Measurements from ENCODE around the gene ERAS.
"Not testable (repeated sequence)": the region's sequence is repeated elsewhere in the genome, so short reads cannot be mapped to it uniquely, and the experiment has no call there.

The ERAS gene

GRCh38 chrX:48854121-48854804 is 27.9 kb downstream of the ERAS start:
- H3K23ac ChIP-seq (ENCODE audit: low read length), result not testable (repeated sequence)

GRCh38 chrX:48854898-48855297 is 28.6 kb downstream of the ERAS start:
- Histone ChIP-seq H3K27me3 (ENCODE audit: insufficient read depth, low read length, poor library complexity) (no peaks in the 10 kb centered on the region), H3K4ac (ENCODE audit: low read depth, low read length) (no peak overlapping the region), H3K27ac (ENCODE audit: low read depth, low read length) (no peak overlapping the region), H4K5ac (ENCODE audit: low read length) (no peak overlapping the region), H3K56ac (ENCODE audit: low read length) (no peak overlapping the region), H2BK5ac (ENCODE audit: low read length) (no peak overlapping the region), H3K4me1 (ENCODE audit: control insufficient read depth, low read depth, low read length) (no peaks in the 10 kb centered on the region), H3K4me2 (ENCODE audit: low read length) (no peak overlapping the region), H4K8ac (ENCODE audit: low read depth, low read length) (no peak overlapping the region), H2AK5ac (ENCODE audit: low read length) (no peak overlapping the region), H3K36me3 (ENCODE audit: control insufficient read depth, insufficient read depth, low read length) (no peaks in the 10 kb centered on the region), H3K79me2 (ENCODE audit: control insufficient read depth, insufficient read depth, low read length) (no peaks in the 10 kb centered on the region), H2BK120ac (ENCODE audit: low read depth, low read length) (no peak overlapping the region), H3K18ac (ENCODE audit: low read length) (no peak overlapping the region), H2BK15ac (replicated peaks; ENCODE audit: low read depth) (no peak overlapping the region), H3K79me1 (ENCODE audit: low read length) (no peaks in the 10 kb centered on the region), H3K9ac (ENCODE audit: low read length) (no peak overlapping the region), H3K4me3 (ENCODE audit: low read length) (no peak overlapping the region), H3K23ac (ENCODE audit: low read length) (no peak overlapping the region)
- WGBS (ENCODE audit: extremely low coverage, insufficient coverage, low lambda C conversion rate), result no CpG with 5 or more reads among the region's 5 CpGs
- peak; percentile 55 for DNase-seq

More at GRCh38 chrX:48854121-48854804, 27.9 kb downstream of the ERAS start:
- H2AK5ac ChIP-seq (ENCODE audit: low read length); H3K79me1 ChIP-seq (ENCODE audit: low read length); H3K27me3 ChIP-seq (ENCODE audit: insufficient read depth, low read length, poor library complexity); H3K27ac ChIP-seq (ENCODE audit: low read depth, low read length); H3K36me3 ChIP-seq (ENCODE audit: control insufficient read depth, insufficient read depth, low read length); DNase-seq; H3K4me1 ChIP-seq (ENCODE audit: control insufficient read depth, low read depth, low read length); H3K4me3 ChIP-seq (ENCODE audit: low read length); H3K4ac ChIP-seq (ENCODE audit: low read depth, low read length); H2BK120ac ChIP-seq (ENCODE audit: low read depth, low read length); H3K4me2 ChIP-seq (ENCODE audit: low read length); H4K8ac ChIP-seq (ENCODE audit: low read depth, low read length); H3K79me2 ChIP-seq (ENCODE audit: control insufficient read depth, insufficient read depth, low read length); H3K9ac ChIP-seq (ENCODE audit: low read length); H3K18ac ChIP-seq (ENCODE audit: low read length); H4K5ac ChIP-seq (ENCODE audit: low read length); H2BK15ac ChIP-seq (replicated peaks; ENCODE audit: low read depth); H3K56ac ChIP-seq (ENCODE audit: low read length); H2BK5ac ChIP-seq (ENCODE audit: low read length): not testable (repeated sequence)
- no CpG with 5 or more reads among the region's 12 CpGs for WGBS (ENCODE audit: extremely low coverage, insufficient coverage, low lambda C conversion rate)

- Histone ChIP-seq H3K4me2 (ENCODE audit: low read length) (no peak overlapping the region), H3K56ac (ENCODE audit: low read length) (no peak overlapping the region), H3K4me1 (ENCODE audit: control insufficient read depth, low read depth, low read length) (no peaks in the 10 kb centered on the region), H3K27me3 (ENCODE audit: insufficient read depth, low read length, poor library complexity) (no peaks in the 10 kb centered on the region), H3K4me3 (ENCODE audit: low read length) (no peak overlapping the region), H4K5ac (ENCODE audit: low read length) (no peak overlapping the region), H2AK5ac (ENCODE audit: low read length) (no peak overlapping the region), H3K9ac (ENCODE audit: low read length) (no peak overlapping the region), H3K79me1 (ENCODE audit: low read length) (no peaks in the 10 kb centered on the region), H3K4ac (ENCODE audit: low read depth, low read length) (no peak overlapping the region), H4K8ac (ENCODE audit: low read depth, low read length) (no peak overlapping the region), H3K18ac (ENCODE audit: low read length) (no peak overlapping the region), H2BK5ac (ENCODE audit: low read length) (no peak overlapping the region), H2BK120ac (ENCODE audit: low read depth, low read length) (no peak overlapping the region), H3K23ac (ENCODE audit: low read length) (no peak overlapping the region), H3K27ac (ENCODE audit: low read depth, low read length) (no peak overlapping the region), H2BK15ac (replicated peaks; ENCODE audit: low read depth) (no peak overlapping the region), H3K79me2 (ENCODE audit: control insufficient read depth, insufficient read depth, low read length) (no peaks in the 10 kb centered on the region), H3K36me3 (ENCODE audit: control insufficient read depth, insufficient read depth, low read length) (no peaks in the 10 kb centered on the region)
- WGBS (ENCODE audit: extremely low coverage, insufficient coverage, low lambda C conversion rate), result no CpG with 5 or more reads among the region's 4 CpGs
- DNase-seq, result no peak
Measured at GRCh38 chrX:48864210-48864609, 37.9 kb downstream of the ERAS start.

- not testable (repeated sequence) for H3K4me2 ChIP-seq (ENCODE audit: low read length); H2BK120ac ChIP-seq (ENCODE audit: low read depth, low read length); H2AK5ac ChIP-seq (ENCODE audit: low read length); H3K18ac ChIP-seq (ENCODE audit: low read length); H3K9ac ChIP-seq (ENCODE audit: low read length); H3K4me3 ChIP-seq (ENCODE audit: low read length); H4K5ac ChIP-seq (ENCODE audit: low read length); DNase-seq; H2BK5ac ChIP-seq (ENCODE audit: low read length); H3K56ac ChIP-seq (ENCODE audit: low read length); H2BK15ac ChIP-seq (replicated peaks; ENCODE audit: low read depth); H3K36me3 ChIP-seq (ENCODE audit: control insufficient read depth, insufficient read depth, low read length); H3K79me1 ChIP-seq (ENCODE audit: low read length); H3K27ac ChIP-seq (ENCODE audit: low read depth, low read length); H3K27me3 ChIP-seq (ENCODE audit: insufficient read depth, low read length, poor library complexity); H3K4ac ChIP-seq (ENCODE audit: low read depth, low read length); H3K23ac ChIP-seq (ENCODE audit: low read length); H3K4me1 ChIP-seq (ENCODE audit: control insufficient read depth, low read depth, low read length); H3K79me2 ChIP-seq (ENCODE audit: control insufficient read depth, insufficient read depth, low read length); H4K8ac ChIP-seq (ENCODE audit: low read depth, low read length)
- no CpG with 5 or more reads among the region's 2 CpGs for WGBS (ENCODE audit: extremely low coverage, insufficient coverage, low lambda C conversion rate)
Measured at GRCh38 chrX:48872017-48872416, 45.7 kb downstream of the ERAS start.

DNA sequence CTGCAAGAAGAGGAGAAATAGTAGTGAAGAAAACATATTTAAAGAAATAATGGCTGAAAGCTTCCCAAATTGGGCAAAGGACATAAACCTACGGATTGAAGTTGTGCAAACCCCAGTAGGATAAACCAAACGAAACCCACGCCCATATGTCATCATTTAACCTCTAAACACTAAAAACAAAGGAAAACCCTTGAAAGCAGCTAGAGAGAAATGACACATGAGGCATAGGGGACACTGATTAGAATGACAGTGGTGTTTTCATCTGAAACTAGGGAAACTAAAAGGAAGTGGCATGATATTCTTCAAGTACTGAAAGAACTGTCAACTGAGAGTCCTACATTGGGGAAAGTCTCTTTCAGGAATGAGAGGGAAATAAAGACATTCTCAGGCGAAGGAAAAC is 50.6 kb downstream of the ERAS start:
- H3K27me3 ChIP-seq (ENCODE audit: insufficient read depth, low read length, poor library complexity); H3K36me3 ChIP-seq (ENCODE audit: control insufficient read depth, insufficient read depth, low read length); H2AK5ac ChIP-seq (ENCODE audit: low read length); H3K27ac ChIP-seq (ENCODE audit: low read depth, low read length); H2BK5ac ChIP-seq (ENCODE audit: low read length); H4K8ac ChIP-seq (ENCODE audit: low read depth, low read length); H3K4me1 ChIP-seq (ENCODE audit: control insufficient read depth, low read depth, low read length); H3K4me2 ChIP-seq (ENCODE audit: low read length); H3K56ac ChIP-seq (ENCODE audit: low read length); H3K9ac ChIP-seq (ENCODE audit: low read length); H3K23ac ChIP-seq (ENCODE audit: low read length); H4K5ac ChIP-seq (ENCODE audit: low read length); DNase-seq; H2BK120ac ChIP-seq (ENCODE audit: low read depth, low read length); H2BK15ac ChIP-seq (replicated peaks; ENCODE audit: low read depth); H3K4me3 ChIP-seq (ENCODE audit: low read length); H3K79me1 ChIP-seq (ENCODE audit: low read length); H3K4ac ChIP-seq (ENCODE audit: low read depth, low read length); H3K79me2 ChIP-seq (ENCODE audit: control insufficient read depth, insufficient read depth, low read length); H3K18ac ChIP-seq (ENCODE audit: low read length): not testable (repeated sequence)
- no CpG with 5 or more reads among the region's 4 CpGs for WGBS (ENCODE audit: extremely low coverage, insufficient coverage, low lambda C conversion rate)
